Activated naive CD8-positive, alpha-beta T cell (primary cell): ENCODE results near the gene DYNC2H1.

Source experiments
- H3K27ac Mint-ChIP-seq: one replicate; pipeline ENCODE4 v1.8.0; 2021; ENCODE audit warnings: mixed read lengths
- H3K27me3 Mint-ChIP-seq: one replicate; pipeline ENCODE4 v1.8.0; 2021; ENCODE audit warnings: mixed read lengths
- H3K36me3 Mint-ChIP-seq: one replicate; pipeline ENCODE4 v1.8.0; 2021; ENCODE audit warnings: mixed read lengths
- H3K4me1 Mint-ChIP-seq: one replicate; pipeline ENCODE4 v1.8.0; 2021; ENCODE audit warnings: low read depth, mixed read lengths
- H3K4me3 Mint-ChIP-seq: one replicate; pipeline ENCODE4 v1.8.0; 2021; ENCODE audit warnings: mild to moderate bottlenecking, mixed read lengths
- H3K9me3 Mint-ChIP-seq: one replicate; pipeline ENCODE4 v1.8.0; 2021; ENCODE audit warnings: low read depth, mixed read lengths

The DYNC2H1 gene

DNA sequence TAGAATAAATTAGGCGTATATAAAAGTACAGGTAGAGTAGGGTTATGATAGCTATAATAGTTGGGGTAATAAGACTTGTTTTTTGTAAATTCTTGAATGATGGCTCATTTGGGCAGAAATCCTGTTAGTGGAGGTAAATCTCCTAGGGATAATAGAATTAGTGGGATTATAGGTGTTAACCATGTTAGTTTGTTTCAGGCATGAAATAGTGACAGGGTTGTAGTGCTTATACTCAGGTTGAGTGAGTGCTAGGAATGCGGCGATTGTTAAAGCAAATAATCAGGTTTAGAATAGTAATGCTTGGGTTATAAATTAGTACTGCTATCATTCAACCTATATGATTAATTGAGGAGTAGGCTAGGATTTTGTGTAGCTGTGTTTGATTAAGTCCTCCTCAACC lies 297.1 kb downstream of the DYNC2H1 start:
- H3K4me1 Mint-ChIP-seq: no peaks in the 10 kb centered on the region
- no peak overlapping the region for H3K4me3 Mint-ChIP-seq
- H3K27ac Mint-ChIP-seq: no peak overlapping the region
- H3K27me3 Mint-ChIP-seq: no peaks in the 10 kb centered on the region
- peaks cover 5% of the 10 kb centered on the region for H3K9me3 Mint-ChIP-seq
- H3K36me3 Mint-ChIP-seq: no peaks in the 10 kb centered on the region

- H3K27me3 Mint-ChIP-seq: no peaks in the 10 kb centered on the region
- no peaks in the 10 kb centered on the region for H3K4me1 Mint-ChIP-seq
- H3K36me3 Mint-ChIP-seq: no peaks in the 10 kb centered on the region
- no peaks in the 10 kb centered on the region for H3K9me3 Mint-ChIP-seq
- no peak overlapping the region for H3K4me3 Mint-ChIP-seq
- H3K27ac Mint-ChIP-seq: no peak overlapping the region
Observed at GRCh38 chr11:103407641-103408040, 298.4 kb downstream of the DYNC2H1 start.

DNA sequence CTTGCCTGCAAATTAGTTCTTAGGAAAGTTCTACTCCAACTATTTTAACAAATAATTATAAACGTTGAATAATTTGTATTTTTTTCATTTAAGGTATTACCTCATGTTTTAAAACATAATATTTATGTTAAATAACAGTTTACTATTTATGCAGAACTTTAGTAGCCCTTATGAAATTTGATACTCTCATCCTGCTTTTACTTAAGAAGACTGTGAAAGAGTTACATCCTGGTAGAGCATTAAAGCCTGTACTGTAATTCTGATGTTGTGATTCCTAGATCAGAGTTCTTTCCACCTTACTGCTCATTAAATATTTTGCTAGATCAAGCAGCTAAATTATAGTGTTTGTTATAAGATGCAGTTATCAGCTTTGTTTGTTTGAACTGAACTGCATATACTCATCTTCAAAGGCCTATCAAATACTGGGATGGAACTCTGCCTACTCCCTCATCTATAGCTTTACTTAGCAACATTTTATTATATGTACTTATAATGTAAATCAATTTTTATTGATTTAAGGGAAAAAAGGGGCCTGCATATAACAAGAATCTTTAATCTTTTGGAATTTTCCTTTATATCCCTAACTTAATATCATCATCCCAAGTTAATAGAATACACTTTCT lies 304.2 kb downstream of the DYNC2H1 start:
- no peaks in the 10 kb centered on the region for H3K9me3 Mint-ChIP-seq
- no peak overlapping the region for H3K27ac Mint-ChIP-seq
- no peaks in the 10 kb centered on the region for H3K27me3 Mint-ChIP-seq
- no peak overlapping the region for H3K4me3 Mint-ChIP-seq
- no peaks in the 10 kb centered on the region for H3K4me1 Mint-ChIP-seq
- H3K36me3 Mint-ChIP-seq: peaks cover 8% of the 10 kb centered on the region

DNA sequence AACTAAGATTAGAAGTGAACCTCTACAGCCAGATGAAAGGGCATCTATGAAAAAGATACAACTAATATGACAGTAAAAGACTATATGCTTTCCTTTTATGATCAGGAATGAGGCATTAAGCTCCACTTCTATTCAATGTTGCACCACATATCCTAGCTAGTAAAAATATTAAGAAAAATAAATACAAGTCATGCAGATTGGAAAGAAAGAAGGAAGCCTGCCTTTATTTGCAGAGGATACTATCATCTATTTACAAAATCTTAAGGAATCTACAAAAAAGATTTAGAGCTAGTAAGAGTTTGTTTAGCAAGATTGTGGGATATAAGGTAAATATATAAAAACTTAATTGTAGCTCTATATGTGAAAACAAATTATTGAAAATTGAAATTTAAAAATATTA lies 308.8 kb downstream of the DYNC2H1 start:
- Mint-ChIP-seq H3K27ac (no peak overlapping the region), H3K27me3 (no peaks in the 10 kb centered on the region), H3K9me3 (peaks cover 21% of the 10 kb centered on the region), H3K36me3 (peaks cover 5% of the 10 kb centered on the region), H3K4me3 (no peak overlapping the region), H3K4me1 (no peaks in the 10 kb centered on the region)

DNA sequence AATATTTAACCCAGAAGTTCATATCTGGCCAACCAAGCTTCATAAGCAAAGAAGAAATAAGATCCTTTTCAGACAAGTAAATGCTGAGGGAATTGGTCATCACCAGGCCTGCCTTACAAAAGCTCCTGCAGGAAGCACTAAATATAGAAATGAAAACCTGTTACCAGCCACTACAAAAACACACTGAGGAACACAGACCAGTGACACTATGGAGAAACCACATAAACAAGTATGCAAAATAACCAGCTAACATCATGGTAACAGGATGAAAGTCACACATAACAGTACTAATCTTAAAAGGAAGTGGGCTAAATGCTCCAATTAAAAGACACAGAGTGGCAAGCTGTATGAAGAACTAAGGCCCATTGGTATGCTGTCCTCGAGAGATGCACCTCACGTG lies 311.4 kb downstream of the DYNC2H1 start:
- no peaks in the 10 kb centered on the region for H3K4me1 Mint-ChIP-seq
- no peak overlapping the region for H3K27ac Mint-ChIP-seq
- H3K36me3 Mint-ChIP-seq: no peaks in the 10 kb centered on the region
- peaks cover 21% of the 10 kb centered on the region for H3K9me3 Mint-ChIP-seq
- H3K4me3 Mint-ChIP-seq: no peak overlapping the region
- H3K27me3 Mint-ChIP-seq: no peaks in the 10 kb centered on the region

DNA sequence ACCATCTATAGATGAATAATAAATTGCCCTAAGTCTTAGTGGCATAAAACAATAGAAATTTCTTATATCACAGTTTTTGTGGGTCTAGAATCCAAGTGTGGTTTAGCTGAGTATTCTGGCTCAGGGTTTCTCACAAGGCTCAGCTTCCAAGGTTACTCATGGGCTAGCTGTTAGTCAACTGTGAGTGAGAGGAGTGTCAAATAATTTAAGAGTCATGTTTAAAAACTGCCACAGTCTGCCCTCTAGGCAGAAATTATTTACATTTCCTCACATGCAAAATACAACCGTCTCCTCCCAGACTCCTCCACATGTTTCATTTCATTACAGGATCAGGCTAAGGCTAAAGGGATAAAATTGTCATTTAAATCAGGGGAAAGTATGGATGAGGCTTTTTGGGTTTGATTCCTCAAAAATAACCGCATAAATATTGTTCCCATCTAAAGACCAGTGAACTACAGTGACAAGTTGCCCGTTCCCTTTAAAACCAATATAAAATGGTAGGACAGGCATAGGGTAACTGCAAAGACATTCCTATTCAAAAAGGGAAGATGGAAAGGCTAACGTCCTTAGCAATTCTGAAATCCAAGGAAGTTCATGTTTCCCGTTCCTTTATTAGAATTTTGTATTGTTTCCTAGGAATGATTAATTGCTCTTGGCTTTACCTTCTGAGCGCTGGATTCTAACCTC lies 324.3 kb downstream of the DYNC2H1 start:
- no peaks in the 10 kb centered on the region for H3K4me1 Mint-ChIP-seq
- no peaks in the 10 kb centered on the region for H3K27me3 Mint-ChIP-seq
- no peak overlapping the region for H3K27ac Mint-ChIP-seq
- no peaks in the 10 kb centered on the region for H3K9me3 Mint-ChIP-seq
- H3K4me3 Mint-ChIP-seq: no peak overlapping the region
- H3K36me3 Mint-ChIP-seq: no peaks in the 10 kb centered on the region

- H3K9me3 Mint-ChIP-seq: no peaks in the 10 kb centered on the region
- H3K4me1 Mint-ChIP-seq: no peaks in the 10 kb centered on the region
- no peak overlapping the region for H3K4me3 Mint-ChIP-seq
- H3K36me3 Mint-ChIP-seq: peaks cover 2% of the 10 kb centered on the region
- no peak overlapping the region for H3K27ac Mint-ChIP-seq
- no peaks in the 10 kb centered on the region for H3K27me3 Mint-ChIP-seq
Observed at GRCh38 chr11:103434073-103434411, 324.8 kb downstream of the DYNC2H1 start.

- H3K4me1 Mint-ChIP-seq: no peaks in the 10 kb centered on the region
- no peak overlapping the region for H3K27ac Mint-ChIP-seq
- H3K4me3 Mint-ChIP-seq: no peak overlapping the region
- no peaks in the 10 kb centered on the region for H3K27me3 Mint-ChIP-seq
- H3K9me3 Mint-ChIP-seq: no peaks in the 10 kb centered on the region
- peaks cover 2% of the 10 kb centered on the region for H3K36me3 Mint-ChIP-seq
Observed at GRCh38 chr11:103436131-103436770, 327.0 kb downstream of the DYNC2H1 start.

GRCh38 chr11:103441021-103441420 lies 331.8 kb downstream of the DYNC2H1 start:
- Mint-ChIP-seq H3K36me3 (peaks cover 2% of the 10 kb centered on the region), H3K27ac (no peak overlapping the region), H3K4me1 (no peaks in the 10 kb centered on the region), H3K4me3 (no peak overlapping the region), H3K27me3 (no peaks in the 10 kb centered on the region), H3K9me3 (no peaks in the 10 kb centered on the region)

DNA sequence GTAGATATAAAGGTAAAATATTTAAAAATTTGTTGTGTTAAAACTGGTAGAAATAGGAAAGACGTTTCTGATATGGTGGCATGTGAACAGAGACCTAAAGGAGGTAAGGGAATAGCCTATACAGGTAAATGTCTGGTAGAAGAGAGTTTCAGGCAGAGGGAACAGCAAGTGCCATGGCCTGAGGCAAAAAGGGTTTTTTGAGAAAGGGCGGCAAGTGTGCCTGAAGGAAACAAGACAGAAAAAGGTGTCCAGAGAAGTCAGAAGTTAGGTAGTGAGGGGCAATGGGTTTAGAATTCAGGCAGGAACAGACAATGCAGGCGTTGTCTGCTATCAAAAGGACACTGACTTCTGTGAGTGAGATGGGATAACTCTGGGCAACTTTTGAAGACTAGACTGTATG lies 339.7 kb downstream of the DYNC2H1 start:
- Mint-ChIP-seq H3K4me1 (no peaks in the 10 kb centered on the region), H3K27me3 (no peaks in the 10 kb centered on the region), H3K36me3 (no peaks in the 10 kb centered on the region), H3K4me3 (no peak overlapping the region), H3K27ac (no peak overlapping the region), H3K9me3 (no peaks in the 10 kb centered on the region)

DNA sequence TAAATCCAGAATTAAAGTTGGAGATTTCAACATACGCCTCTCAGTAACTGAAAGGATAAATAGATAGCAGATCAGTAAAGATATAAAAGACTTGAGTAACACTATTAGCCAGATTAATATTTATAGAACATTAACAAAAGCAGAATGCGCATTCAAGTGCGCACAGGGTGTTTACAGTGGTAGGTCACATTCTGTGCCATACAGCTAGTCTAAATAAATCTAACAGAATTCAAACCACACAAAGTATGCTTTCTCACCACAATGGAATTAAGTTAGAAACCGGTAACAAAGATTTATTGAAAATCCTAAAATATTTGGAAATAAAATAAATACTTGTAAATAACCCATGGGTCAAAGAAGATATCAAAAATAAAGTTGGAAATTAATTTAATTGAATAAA lies 341.0 kb downstream of the DYNC2H1 start:
- no peaks in the 10 kb centered on the region for H3K27me3 Mint-ChIP-seq
- no peaks in the 10 kb centered on the region for H3K4me1 Mint-ChIP-seq
- H3K36me3 Mint-ChIP-seq: no peaks in the 10 kb centered on the region
- no peak overlapping the region for H3K4me3 Mint-ChIP-seq
- H3K27ac Mint-ChIP-seq: no peak overlapping the region
- no peaks in the 10 kb centered on the region for H3K9me3 Mint-ChIP-seq

DNA sequence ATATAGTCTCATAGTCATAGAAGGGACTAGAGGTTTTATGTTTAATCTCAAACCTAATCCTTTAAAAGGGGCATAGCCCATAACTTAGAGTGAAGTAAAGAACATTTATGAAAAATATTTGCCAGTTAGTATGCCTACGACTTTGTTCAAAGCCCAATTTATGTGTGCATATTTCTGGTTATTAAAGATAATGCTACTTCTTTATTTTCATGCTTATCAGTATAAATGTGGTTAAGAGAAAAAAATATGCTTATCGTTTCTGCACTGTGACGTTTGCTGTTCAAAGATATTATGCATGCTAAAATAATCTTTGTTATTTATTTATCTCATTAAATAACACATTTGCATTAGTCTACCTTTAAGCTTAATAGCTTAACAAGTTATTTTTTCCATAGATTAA lies 343.9 kb downstream of the DYNC2H1 start:
- no peak overlapping the region for H3K27ac Mint-ChIP-seq
- no peaks in the 10 kb centered on the region for H3K27me3 Mint-ChIP-seq
- H3K9me3 Mint-ChIP-seq: no peaks in the 10 kb centered on the region
- no peak overlapping the region for H3K4me3 Mint-ChIP-seq
- no peaks in the 10 kb centered on the region for H3K36me3 Mint-ChIP-seq
- H3K4me1 Mint-ChIP-seq: no peaks in the 10 kb centered on the region

DNA sequence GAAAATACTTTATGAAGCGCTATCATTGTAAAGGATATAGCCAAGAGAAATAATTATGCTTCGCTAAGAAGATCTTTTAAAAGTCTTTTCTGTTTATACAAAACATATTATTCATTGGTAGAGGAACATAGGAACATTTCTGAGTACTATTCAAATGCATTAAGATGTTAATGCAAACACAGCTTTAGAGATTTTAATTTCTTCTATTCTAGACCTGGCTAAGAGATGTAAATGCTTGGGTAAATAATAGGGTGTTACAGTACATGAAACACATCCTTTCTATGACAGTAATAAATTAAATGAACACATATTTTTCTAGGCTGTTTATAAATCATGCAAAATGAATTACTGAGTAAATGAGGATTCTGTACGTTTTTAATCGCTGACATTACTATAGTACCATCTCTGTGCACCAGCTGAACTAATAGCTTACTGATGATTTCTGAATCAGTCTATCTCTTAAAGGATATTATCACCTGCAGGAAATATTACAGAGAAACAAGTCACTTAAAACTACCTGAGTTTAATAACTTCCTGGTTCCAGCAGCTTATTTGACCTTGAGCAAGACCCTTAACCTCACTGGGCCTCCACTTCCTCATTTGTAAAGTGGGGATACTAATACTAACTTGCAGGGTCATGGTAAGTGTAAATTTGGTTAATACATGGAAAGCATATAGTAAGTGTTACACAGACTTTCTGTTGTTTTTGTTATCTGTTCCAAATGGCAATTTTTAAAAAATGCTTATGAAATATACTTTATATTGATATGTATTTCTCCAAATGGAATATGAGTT lies 344.9 kb downstream of the DYNC2H1 start:
- no peak overlapping the region for H3K4me3 Mint-ChIP-seq
- no peak overlapping the region for H3K27ac Mint-ChIP-seq
- no peaks in the 10 kb centered on the region for H3K9me3 Mint-ChIP-seq
- no peaks in the 10 kb centered on the region for H3K4me1 Mint-ChIP-seq
- no peaks in the 10 kb centered on the region for H3K36me3 Mint-ChIP-seq
- no peaks in the 10 kb centered on the region for H3K27me3 Mint-ChIP-seq

GRCh38 chr11:103464420-103464819 lies 355.2 kb downstream of the DYNC2H1 start:
- H3K27me3 Mint-ChIP-seq: no peaks in the 10 kb centered on the region
- no peaks in the 10 kb centered on the region for H3K4me1 Mint-ChIP-seq
- H3K4me3 Mint-ChIP-seq: no peak overlapping the region
- H3K36me3 Mint-ChIP-seq: no peaks in the 10 kb centered on the region
- no peaks in the 10 kb centered on the region for H3K9me3 Mint-ChIP-seq
- H3K27ac Mint-ChIP-seq: no peak overlapping the region

DNA sequence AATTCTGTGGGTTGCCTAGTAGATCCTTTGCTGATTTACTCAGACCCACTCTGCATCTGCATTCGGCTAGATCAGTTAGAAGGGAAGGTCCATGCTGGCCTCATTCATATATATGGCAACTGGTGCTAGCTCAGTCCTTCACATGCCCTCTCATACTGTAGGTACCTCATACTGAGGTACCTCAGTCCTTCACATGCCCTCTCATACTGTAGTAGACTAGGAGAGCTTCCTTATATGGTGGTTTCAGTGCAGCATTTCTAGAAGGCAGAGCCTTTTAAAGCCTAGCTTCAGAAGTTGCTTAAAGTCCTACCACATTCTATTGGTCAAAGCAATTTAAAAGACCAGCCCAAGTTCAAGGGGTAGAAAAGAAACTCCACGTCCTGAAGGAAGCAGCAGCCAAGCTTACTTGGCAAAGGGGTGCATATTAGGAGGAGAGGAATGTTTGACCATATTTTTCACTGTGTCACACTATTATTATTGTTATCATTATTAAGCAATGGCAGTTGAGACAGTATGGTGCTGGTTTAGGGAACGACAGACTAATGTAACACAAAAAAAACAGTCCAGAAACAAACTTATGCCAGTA lies 356.4 kb downstream of the DYNC2H1 start:
- no peaks in the 10 kb centered on the region for H3K4me1 Mint-ChIP-seq
- H3K4me3 Mint-ChIP-seq: no peak overlapping the region
- no peaks in the 10 kb centered on the region for H3K36me3 Mint-ChIP-seq
- H3K27me3 Mint-ChIP-seq: no peaks in the 10 kb centered on the region
- H3K9me3 Mint-ChIP-seq: no peaks in the 10 kb centered on the region
- no peak overlapping the region for H3K27ac Mint-ChIP-seq
